ENCODE measurements around the gene ANKRD13B.

ANKRD13B gene

GRCh38 chr17:29568331-29569244 is 24.3 kb upstream of the ANKRD13B start, which contains the start of gene TP53I13:
TP53I13 (plus strand) TSS chr17:29568701; CDS start chr17:29568759, 58 bp downstream.
- DNase-seq (ENCODE audit: low spot score) (peak; percentile 61), FAIRE-seq (no peak)

GRCh38 chr17:29569245-29569950 is 23.5 kb upstream of the ANKRD13B start:
- no peak for FAIRE-seq
- DNase-seq (ENCODE audit: low spot score) = no peak

- DNase-seq (ENCODE audit: low spot score) (no peak), FAIRE-seq (no peak)
These were observed 22.4 kb upstream of the ANKRD13B start for GRCh38 chr17:29570521-29570920.

- FAIRE-seq (no peak), DNase-seq (ENCODE audit: low spot score) (no peak)
These were observed 21.4 kb upstream of the ANKRD13B start for GRCh38 chr17:29571486-29571882.

GRCh38 chr17:29571883-29572681 is 20.9 kb upstream of the ANKRD13B start:
- no peak for DNase-seq (ENCODE audit: low spot score)

GRCh38 chr17:29572691-29573557 is 20.0 kb upstream of the ANKRD13B start:
- DNase-seq (ENCODE audit: low spot score) = no peak
- no peak for FAIRE-seq

More at GRCh38 chr17:29571883-29572681, 20.9 kb upstream of the ANKRD13B start:
- FAIRE-seq = no peak

- DNase-seq (ENCODE audit: low spot score) = no peak
- no peak for FAIRE-seq
These were observed 19.4 kb upstream of the ANKRD13B start for GRCh38 chr17:29573558-29573869.

GRCh38 chr17:29573871-29574731 is 18.8 kb upstream of the ANKRD13B start:
- FAIRE-seq (no peak), DNase-seq (ENCODE audit: low spot score) (no peak)

GRCh38 chr17:29574732-29575510 is 18.0 kb upstream of the ANKRD13B start:
- DNase-seq (ENCODE audit: low spot score) (no peak), FAIRE-seq (no peak)

- DNase-seq (ENCODE audit: low spot score) (no peak), FAIRE-seq (no peak)
These were observed 17.3 kb upstream of the ANKRD13B start for GRCh38 chr17:29575511-29576213.

- DNase-seq (ENCODE audit: low spot score) (no peak), FAIRE-seq (no peak)
These were observed 16.5 kb upstream of the ANKRD13B start for GRCh38 chr17:29576214-29577000.

- FAIRE-seq = no peak
- DNase-seq (ENCODE audit: low spot score) = no peak
These were observed 15.9 kb upstream of the ANKRD13B start for GRCh38 chr17:29577001-29577370.

GRCh38 chr17:29577385-29578211 is 15.3 kb upstream of the ANKRD13B start:
- DNase-seq (ENCODE audit: low spot score) (no peak), FAIRE-seq (no peak)

GRCh38 chr17:29578626-29579485 is 14.1 kb upstream of the ANKRD13B start:
- DNase-seq (ENCODE audit: low spot score) (no peak), FAIRE-seq (no peak)

- DNase-seq (ENCODE audit: low spot score) = peak; percentile 66
- FAIRE-seq = no peak
These were observed 12.8 kb upstream of the ANKRD13B start for GRCh38 chr17:29579866-29580771.

Measured in RCC 7860 (cell line).